Measurements from ENCODE around the gene THAP4. TPM values are rescaled to one million over a fixed set of nuclear protein-coding genes. Genes with fewer than 3 reads are reported as not detected.

THAP4 gene
- total and polyA plus RNA-seq, 2 of the 13 experiments (the other 11 are each of a cell fraction or from before 2014, with no cell fraction given) = 59.7 to 75.7 TPM

DNA sequence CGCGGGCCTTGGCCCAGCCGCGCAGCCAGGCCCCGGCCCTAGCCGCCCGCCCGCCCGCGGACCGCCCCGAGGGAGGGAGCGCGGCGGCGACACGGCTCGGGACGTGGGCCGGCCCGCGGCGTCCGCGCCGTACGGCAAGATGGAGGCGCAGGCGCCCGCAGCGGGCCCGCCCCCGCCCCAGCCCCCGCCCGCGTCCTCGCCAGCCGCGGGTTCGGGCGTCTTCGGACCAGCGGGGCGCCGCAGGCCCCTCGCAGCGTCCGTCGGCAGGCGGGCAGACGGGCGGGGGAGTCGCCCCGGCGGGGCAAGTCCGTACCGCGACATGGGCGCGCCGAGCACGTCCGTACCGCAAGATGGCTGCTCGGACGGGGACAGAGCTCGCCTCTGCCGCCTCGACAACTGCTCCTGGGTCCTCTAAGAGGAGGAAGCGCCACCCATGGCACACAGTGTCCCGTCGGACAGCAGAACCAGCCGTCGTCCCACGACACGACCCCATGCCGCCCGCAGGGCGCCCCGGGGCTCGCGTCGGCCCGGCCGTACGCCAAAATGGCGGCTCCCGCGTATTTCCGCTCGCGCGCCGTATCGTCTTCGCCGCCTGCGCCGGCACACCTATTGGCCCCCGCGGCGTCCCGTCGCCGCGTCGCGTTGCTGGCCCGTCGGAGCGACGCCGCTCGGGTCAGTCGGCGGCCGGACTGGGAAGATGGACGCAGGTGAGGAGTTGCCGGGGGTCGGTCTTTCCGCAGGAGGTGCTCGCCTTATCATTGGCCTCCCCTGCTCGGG is at the start of gene THAP4, which contains the start of gene ATG4B (continued):
- TF ChIP-seq ZNF275 (CRISPR knock-in tag; IDR thresholded peaks at IDR 0.05; ENCODE audit: borderline replicate concordance) (no peak), KMT2B (CRISPR knock-in tag; IDR thresholded peaks at IDR 0.05) (peak; percentile 96), ZNF33B (CRISPR knock-in tag; IDR thresholded peaks at IDR 0.05) (0 out of 2 replicates have a peak, but pooled peaks have one; percentile 35), CEBPG (CRISPR knock-in tag; IDR thresholded peaks at IDR 0.05) (no peak; the same call in 1 of the 2 replicates), TCF7 (IDR thresholded peaks at IDR 0.05; ENCODE audit: low read depth) (no peak), DNMT1 (CRISPR knock-in tag; IDR thresholded peaks at IDR 0.05) (no peak; the same call in 1 of the 2 replicates), ZNF10 (CRISPR knock-in tag; IDR thresholded peaks at IDR 0.05; ENCODE audit: borderline replicate concordance, low read depth) (no peak), FUBP1 (CRISPR knock-in tag; IDR thresholded peaks at IDR 0.05; ENCODE audit: borderline replicate concordance) (no peak), ARNTL (CRISPR knock-in tag; IDR thresholded peaks at IDR 0.05) (peak; percentile 80; the same call in 1 of the 2 replicates), KDM5B (CRISPR knock-in tag; IDR thresholded peaks at IDR 0.05; ENCODE audit: borderline replicate concordance) (peak; percentile 91; the same call in 1 of the 2 replicates), MAZ (IDR thresholded peaks at IDR 0.05; ENCODE audit: borderline replicate concordance, low read depth, low read length) (peak; percentile 55), MAZ (CRISPR knock-in tag; IDR thresholded peaks at IDR 0.05; ENCODE audit: low read depth) (peak; percentile 98), ZNF570 (CRISPR knock-in tag; IDR thresholded peaks at IDR 0.05; ENCODE audit: borderline replicate concordance) (no peak)
- TF ChIP-seq, protein P1, sequence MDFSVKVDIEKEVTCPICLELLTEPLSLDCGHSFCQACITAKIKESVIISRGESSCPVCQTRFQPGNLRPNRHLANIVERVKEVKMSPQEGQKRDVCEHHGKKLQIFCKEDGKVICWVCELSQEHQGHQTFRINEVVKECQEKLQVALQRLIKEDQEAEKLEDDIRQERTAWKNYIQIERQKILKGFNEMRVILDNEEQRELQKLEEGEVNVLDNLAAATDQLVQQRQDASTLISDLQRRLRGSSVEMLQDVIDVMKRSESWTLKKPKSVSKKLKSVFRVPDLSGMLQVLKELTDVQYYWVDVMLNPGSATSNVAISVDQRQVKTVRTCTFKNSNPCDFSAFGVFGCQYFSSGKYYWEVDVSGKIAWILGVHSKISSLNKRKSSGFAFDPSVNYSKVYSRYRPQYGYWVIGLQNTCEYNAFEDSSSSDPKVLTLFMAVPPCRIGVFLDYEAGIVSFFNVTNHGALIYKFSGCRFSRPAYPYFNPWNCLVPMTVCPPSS (IDR thresholded peaks at IDR 0.05) = no peak
- TF ChIP-seq, protein P2, sequence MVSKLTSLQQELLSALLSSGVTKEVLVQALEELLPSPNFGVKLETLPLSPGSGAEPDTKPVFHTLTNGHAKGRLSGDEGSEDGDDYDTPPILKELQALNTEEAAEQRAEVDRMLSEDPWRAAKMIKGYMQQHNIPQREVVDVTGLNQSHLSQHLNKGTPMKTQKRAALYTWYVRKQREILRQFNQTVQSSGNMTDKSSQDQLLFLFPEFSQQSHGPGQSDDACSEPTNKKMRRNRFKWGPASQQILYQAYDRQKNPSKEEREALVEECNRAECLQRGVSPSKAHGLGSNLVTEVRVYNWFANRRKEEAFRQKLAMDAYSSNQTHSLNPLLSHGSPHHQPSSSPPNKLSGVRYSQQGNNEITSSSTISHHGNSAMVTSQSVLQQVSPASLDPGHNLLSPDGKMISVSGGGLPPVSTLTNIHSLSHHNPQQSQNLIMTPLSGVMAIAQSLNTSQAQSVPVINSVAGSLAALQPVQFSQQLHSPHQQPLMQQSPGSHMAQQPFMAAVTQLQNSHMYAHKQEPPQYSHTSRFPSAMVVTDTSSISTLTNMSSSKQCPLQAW (CRISPR knock-in tag; IDR thresholded peaks at IDR 0.05) = peak; percentile 51; the same call in 1 of the 2 replicates
- TF ChIP-seq, protein P3, sequence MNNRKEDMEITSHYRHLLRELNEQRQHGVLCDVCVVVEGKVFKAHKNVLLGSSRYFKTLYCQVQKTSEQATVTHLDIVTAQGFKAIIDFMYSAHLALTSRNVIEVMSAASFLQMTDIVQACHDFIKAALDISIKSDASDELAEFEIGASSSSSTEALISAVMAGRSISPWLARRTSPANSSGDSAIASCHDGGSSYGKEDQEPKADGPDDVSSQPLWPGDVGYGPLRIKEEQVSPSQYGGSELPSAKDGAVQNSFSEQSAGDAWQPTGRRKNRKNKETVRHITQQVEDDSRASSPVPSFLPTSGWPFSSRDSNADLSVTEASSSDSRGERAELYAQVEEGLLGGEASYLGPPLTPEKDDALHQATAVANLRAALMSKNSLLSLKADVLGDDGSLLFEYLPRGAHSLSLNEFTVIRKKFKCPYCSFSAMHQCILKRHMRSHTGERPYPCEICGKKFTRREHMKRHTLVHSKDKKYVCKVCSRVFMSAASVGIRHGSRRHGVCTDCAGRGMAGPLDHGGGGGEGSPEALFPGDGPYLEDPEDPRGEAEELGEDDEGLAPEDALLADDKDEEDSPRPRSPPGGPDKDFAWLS (CRISPR knock-in tag; IDR thresholded peaks at IDR 0.05; ENCODE audit: borderline replicate concordance) = no peak
- TF ChIP-seq, protein P4, sequence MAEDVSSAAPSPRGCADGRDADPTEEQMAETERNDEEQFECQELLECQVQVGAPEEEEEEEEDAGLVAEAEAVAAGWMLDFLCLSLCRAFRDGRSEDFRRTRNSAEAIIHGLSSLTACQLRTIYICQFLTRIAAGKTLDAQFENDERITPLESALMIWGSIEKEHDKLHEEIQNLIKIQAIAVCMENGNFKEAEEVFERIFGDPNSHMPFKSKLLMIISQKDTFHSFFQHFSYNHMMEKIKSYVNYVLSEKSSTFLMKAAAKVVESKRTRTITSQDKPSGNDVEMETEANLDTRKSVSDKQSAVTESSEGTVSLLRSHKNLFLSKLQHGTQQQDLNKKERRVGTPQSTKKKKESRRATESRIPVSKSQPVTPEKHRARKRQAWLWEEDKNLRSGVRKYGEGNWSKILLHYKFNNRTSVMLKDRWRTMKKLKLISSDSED (CRISPR knock-in tag; IDR thresholded peaks at IDR 0.05) = no peak
